ENCODE data around the gene ZFHX2. TPM values are rescaled to one million over a fixed set of nuclear protein-coding genes. Genes with fewer than 3 reads are reported as not detected.

Gene ZFHX2
- total RNA-seq, 1 experiment from 2014 or later: 0.63 TPM

DNA sequence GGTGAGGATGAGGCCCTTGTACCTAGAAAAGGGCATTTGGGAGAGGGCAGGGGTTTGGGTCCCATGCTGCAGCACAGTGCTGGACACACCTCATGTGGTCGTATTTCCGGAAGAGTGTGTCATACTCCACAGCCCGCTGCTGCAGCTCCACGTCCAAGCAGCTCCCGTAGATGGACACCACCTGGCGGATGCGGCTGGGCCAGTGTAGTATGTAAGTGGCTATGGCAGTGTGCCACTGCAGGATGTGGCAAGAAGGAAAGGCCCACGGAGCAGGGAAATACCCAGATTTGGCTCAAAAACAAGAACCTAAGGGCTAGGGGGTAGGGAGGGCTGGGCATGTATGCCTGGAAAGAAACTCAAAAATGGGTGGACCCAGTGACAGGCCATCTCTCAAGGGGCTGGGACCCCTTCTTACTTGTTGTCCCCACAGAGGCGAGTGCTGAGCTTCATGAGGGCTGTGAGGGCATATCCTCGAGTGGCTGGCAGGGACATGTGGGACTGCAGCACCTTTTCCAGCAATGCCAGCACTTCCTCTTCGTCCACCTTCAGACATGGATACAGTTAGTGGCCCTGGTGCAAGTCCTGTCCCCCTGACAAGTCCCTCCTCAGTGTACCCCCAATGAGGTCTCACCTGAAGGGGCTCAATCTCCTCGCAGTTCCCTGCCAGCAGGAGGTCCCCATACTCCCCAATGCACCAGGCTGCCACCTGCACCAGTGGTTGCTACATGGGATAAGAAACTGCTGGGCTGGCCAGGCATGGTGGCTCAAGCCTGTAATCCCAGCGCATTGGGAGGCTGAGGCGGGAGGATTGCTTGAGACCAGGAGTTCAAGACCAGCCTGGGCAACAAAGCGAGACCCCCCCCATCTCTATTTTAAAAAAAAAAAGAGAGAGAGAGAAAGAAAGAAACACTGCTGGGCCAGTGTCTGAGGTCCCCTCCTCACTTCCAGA is 10.6 kb upstream of the ZFHX2 start:
- peak; percentile 92 for DNase-seq (ENCODE audit: low read depth)

DNA sequence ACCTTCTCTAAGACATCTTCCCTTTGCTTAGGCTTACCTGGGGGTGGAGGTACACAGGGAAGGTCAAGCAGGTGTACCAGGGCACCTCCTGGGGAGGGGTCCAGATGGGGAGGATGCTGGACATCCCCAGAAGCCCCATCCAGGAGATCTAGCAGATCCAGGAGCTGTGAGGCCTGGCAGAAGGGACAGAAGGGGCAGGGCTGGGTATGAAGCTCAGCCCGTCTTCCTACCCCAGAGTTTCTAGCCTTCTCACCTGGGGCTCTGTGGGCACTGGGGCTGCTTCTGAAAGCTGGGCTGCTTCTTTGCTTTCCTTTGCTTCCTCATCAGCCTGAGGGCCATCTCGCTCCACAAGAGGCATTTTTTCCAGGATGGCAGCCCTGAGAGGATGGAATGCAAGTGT is 9.7 kb upstream of the ZFHX2 start:
- DNase-seq (ENCODE audit: low read depth): no peak

DNA sequence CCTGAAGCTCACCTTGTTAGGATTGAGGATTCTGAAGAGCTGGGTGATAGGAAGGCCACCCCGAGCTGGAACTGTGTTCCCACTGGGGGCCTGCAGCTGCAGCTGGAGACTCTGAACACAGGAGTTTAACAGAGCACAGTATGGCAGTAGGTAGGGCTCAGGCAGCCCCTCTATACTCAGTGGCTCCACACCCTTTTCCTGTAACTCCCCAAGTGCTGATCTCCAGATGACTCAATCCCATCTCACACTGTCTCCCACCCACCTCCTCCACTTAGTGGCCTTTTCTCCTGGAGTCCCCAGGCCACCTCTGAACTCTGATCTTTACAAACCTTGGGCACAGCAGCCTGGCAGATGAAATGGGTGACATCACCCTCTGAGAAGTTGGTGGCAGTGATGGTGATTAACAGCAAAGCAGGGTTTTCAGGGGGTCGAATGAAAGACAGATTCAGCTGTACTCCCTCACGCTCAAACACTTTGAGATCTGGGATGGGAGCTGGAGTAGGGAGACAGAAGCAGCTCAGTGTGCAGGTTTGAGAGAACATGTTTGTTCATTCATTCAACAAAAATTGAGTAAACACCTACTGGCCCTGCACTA is 8.5 kb upstream of the ZFHX2 start:
- DNase-seq (ENCODE audit: low read depth): no peak

DNA sequence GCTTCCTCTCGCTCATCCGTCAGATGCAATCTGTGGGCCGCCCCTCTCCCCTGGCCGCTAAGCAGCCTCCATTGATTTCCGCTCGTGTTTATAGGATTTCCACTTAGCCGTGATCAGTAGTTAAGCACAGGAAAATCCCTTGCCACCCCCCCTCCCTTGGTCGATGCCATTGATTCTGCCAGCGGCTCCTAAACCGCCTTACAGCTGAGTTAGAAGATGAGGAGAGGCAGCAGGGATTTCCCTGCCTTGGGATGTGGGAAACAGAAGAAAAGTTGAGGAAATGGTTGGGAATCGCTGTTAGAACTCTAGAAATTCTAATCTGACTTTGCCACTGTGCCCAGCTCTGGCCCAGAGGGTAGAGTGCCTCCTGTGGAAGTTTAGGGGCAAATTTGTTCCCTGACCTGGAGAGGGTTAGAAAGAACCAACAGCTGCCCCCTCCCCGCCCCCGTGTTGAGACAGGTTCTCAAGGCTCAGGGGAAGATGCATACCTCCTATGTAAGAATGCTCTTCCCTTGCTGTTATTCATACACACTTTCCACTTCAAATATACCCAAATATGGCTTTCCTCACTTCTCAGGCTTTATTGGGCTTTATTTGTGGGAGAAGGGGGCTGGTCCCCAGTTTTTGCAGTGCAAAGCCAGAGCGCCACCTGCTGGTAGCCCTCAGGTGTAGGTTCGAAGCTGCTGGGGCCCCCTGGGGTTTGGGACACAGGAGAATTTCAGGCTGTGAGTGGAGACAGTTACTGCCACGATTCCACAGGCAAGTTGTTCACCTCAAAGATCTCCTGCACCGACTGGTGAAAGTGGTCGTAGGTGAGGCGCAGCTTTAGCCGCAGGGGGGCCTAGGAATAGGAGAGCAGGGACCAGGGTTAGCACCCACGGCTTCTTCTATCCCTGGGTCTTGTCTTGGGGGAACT is 7.7 kb upstream of the ZFHX2 start:
- no peak for DNase-seq (ENCODE audit: low read depth)

DNA sequence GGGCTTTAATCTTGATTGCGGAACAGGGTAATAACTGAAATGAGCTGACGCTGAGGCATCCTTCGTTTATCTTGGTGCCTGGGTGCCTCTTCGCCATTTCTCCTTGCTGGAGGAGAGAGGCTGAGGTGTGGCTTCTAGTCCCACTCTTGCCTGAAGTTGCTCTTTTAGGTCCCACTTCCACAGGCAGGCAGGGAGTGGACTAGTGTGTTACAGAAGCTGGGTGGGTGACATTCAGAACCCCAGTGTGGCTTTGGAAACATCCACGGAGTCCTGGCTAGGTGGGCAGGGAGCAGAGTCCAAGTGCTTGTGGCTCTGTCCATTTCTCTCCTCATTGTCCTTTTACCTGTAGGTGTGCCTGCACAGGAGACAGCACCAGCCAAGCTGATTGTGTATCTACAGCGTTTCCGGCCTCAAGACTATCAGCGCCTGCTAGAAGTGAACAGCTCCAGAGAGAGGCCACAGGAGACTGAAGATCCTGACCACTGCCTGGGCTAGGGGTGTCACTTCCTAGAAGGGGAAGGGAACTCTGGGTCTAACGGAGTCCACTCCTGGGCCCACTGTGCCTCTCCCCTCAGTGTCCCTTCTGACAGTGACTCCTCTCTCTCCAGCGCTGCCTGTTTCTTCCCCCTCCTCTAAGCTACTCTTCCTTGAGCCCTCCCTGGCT is 6.9 kb upstream of the ZFHX2 start:
- DNase-seq (ENCODE audit: low read depth): no peak

DNA sequence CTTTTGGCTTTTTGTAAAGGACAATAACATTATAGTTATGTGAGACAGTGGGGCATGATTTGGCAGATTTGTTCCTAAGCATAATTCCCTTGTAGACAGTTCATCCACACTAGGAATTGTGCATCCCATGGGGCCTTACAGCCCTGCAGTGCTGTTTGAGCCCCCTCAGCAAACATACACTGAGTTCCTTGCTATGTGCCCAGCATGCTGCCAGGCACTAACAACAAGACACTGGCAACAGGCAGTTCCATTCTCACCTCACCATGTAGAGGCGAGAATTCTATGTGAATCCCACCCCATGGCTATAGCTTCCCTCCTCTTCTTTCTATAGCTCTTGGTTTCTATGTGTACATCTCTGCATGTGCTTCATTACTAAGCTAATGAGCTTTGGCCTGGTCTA is 6.4 kb upstream of the ZFHX2 start:
- DNase-seq (ENCODE audit: low read depth): no peak

DNA sequence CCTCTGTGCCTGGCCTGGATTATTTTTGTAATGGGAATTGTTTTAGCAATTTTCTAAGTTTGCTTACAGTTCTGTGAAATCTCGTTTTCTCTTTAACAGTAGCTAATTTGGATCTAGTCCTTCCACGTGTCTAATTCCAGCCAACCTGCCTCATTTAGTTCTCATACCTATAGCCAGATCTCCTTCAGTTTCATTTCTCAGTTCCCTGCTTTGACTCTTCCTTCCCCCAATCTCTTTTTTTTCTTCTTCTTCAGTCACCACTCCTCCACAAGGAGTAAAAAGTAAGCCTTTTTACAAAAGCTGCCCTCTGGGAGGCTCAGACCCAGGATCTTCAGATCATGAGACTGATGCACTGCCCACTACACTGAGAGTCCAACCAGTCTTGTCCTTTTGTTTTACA is 6.0 kb upstream of the ZFHX2 start:
- DNase-seq (ENCODE audit: low read depth): no peak

DNA sequence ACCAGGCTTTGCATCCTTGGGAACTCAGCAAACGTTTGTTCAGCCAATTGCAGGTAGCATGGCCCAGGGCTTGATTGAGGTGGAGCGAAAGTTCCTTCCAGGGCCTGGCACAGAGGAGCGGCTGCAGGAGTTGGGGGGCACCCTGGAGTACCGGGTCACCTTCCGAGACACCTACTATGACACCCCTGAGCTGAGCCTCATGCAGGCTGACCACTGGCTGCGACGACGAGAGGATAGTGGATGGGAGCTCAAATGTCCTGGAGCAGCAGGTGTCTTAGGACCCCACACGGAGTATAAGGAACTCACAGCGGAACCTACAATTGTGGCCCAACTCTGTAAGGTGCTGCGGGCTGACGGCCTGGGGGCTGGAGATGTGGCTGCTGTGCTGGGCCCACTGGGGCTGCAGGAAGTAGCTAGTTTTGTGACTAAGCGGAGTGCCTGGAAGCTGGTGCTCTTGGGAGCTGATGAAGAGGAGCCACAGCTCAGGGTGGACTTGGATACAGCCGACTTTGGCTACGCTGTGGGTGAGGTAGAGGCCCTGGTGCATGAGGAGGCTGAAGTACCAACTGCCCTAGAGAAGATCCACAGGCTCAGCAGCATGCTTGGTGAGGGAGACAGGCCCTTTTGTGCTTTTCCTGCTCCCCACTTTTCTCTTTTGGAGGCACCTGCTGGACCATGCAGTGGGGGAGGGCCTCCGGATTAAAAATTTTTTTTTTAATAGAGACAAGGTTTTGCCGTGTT is 5.3 kb upstream of the ZFHX2 start:
- DNase-seq (ENCODE audit: low read depth): no peak

DNA sequence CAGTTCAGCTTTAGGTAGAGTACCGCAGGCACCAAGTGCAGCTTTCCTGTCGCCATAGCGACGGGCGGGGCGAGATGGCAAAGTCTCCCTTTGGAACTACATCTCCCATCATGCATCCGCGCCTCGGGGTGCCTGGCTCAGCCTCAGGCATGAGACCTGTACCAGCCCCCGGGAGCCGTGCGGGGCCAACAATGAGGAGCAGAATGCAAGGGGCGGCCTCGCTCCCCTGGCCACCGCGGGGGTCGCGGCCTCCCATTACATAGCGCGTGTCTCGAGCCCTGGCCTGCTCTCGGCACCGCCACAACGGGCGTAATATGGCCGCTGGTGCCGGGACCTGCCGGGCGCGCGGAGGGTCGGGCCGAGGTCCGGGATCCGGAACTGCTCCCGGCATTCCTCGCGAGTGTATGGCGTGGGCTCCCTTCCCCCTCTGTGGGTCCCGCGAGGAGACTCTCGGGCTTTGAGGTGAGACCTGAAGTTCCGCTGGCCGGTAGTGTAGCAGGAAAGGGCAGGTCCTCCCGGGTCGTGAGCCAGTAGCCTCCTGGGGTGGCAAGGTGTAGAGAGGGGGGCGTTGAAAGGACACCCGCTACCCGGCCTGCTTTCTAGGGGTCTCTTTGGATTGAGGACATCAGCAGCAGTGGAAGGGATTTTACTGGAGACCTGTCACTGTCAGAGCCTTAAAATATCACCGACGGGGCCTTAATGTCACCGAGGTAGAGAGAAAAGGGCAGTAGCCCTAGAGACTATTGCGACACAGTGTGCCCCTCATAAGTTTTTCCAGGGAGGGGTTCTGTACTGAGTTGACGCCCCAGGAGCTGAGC is 4.5 kb upstream of the ZFHX2 start, which contains the start of gene THTPA:
Gene THTPA (plus strand): TSS at position 390 of the 818 bp plus-strand sequence. CDS start 487 bp downstream, outside the sequence.
- peak; percentile 88 for DNase-seq (ENCODE audit: low read depth)

DNA sequence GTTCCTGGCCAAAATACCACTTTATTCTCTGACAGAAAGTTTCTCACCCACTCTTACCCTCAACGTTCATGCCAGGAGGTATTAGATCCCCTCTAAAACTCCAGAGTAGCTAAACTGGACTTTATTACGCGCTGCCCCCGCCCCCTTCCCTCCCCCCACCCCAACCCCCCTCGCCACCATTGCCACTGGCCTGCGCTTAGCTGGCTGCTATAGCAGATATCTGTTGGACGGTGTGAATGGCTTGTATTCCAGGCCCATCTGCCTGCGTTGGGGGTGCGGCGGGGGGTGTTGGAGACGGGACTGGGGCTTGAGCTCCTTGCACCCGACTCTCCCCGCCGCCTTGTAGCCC is 3.9 kb upstream of the ZFHX2 start:
- DNase-seq (ENCODE audit: low read depth): no peak

DNA sequence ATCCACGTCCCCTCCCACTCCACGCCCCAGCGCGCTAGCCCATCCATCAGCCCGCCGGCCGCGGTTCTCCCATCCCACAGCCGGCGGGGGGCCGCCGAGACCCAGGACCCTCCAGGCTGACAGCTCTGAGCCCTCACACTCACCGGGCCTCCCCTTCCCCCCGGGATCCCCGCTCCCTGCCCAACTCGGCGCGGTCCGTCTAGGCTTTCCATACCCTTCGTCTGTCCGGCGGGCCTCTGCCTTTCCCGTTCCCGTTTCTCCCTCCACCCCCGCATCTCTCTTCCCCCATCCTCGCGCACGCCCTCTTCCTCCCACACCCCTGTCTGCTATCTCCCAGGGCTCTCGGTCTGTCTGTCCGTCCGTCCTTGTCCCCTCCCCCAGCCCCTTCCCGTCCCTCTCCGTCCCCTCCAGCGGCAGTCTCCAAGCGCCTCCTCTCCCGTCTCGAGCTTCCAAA is 726 bp downstream of the ZFHX2 start:
- no peak for DNase-seq (ENCODE audit: low read depth)

DNA sequence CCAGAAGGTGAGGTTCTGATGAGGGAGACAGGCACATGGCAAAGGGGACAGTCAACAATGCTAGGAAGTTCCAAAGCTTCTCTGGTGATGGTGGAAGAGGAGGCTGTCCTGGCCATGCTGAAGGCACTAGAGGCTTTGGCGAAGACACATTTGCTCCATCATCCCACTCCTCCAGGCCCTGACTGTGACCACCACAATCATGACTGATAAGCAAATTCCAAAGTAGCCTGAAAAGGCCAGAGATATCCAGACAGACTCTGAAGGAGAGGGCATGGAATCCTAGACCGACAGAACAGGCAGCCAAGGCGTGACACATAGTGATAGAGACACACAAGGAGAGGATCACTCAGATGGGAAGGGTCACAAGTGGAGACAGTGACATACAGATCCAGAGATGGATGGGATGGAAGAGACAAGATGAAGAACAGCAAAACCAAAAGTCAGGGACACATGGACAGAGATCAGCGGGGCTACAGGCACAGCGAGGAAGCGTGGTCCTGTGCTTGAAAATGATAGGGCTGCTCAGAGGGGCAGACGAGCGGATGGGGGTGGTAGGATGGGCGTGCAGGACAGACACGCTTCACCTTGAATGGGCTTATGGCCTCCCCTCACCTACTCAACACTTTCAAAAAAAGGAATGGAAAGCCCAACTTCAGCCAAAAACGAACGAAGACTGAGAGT is 1.3 kb downstream of the ZFHX2 start:
- DNase-seq (ENCODE audit: low read depth): no peak

DNA sequence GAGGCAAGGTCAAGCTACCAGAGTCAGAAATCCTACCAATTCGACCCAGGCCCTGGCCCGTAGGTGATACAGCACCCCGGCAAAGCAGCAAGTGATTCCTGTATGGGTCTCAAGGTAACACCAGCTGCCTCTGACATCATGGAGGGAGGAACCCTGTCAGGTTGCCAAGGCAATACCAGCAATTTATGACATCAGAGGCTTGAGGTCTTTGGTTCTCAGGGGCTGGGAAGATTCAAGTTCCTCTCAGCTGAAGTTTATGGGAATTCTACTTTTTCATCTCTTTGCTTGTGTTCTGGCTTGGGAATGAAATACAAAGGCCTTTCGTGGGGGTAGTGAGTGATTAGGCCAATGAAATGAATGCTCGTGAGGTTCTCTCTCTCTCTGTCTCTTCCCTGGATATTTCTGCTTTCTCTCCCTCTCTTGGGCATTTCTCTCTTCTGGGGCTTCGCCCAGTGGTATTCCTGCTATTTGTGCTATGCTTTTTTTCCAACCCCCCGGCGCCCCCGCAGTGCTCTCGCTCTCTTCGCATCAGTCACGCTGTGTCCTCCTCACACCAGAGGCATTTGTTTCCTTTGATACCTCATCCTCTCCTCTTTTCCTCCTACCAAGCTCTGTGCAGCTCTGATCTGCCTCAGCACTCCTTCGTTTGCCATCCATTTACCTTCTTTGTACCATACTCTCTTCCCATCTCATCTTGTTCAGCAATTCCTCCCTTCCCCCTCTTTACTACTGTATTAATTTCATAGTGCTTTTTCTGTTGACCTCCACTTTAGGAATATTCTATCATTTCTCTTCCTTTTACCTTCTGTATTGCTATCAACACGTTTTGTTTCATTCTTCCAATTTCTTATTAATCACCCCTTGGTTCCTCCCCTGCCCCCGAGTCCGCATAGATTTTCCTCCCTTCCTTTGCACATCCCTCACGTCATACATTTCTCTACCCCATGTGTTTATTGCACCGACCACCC is 2.9 kb downstream of the ZFHX2 start:
- no peak for DNase-seq (ENCODE audit: low read depth)

DNA sequence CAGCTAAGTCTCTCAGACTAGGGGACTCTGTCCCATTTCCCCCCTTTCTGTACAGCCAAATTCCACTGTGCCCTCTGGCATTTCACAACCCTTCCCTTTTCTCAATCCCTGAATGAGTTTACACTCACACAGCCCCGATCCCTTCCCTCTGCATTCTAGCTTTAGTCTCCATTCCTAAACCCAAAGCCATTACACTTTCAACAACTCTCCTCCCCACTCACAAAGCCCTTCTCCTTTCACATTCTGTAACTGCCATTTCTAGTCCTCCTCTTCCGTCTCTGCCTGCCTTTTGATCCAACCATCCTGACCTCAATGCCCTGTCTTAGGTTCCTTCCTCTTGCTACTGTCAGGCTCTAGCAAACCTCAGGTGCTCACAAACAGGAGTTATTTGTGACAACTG is 3.6 kb downstream of the ZFHX2 start:
- DNase-seq (ENCODE audit: low read depth): no peak

DNA sequence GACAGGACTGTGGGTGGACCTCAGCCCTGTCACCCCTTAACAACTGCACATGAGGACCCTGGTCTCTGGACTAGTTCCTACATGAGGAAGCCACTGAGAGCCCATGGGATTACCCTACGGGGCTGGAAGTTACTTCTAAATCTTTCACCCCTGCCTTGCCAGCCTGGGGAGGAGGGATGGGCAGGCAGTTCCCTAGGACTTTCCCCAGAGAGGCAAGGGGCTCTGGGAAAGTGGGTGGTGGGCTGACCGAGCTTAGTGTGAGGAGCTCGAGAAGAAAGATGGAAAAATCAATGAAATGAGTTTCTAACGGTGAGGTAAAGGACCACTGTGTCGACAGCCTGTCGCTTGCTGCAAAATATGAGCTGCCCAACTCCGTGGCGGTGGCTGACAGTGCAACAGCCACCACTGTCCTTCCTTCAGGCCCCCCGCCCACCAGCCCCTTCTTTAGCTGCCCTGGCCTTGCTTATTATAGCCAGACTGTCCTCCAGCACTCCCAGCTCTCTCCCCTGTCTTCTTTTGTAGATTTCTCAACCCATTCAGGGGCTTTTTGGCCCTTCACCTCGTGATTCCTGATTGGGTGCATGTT is 5.0 kb downstream of the ZFHX2 start:
- DNase-seq (ENCODE audit: low read depth): no peak

DNA sequence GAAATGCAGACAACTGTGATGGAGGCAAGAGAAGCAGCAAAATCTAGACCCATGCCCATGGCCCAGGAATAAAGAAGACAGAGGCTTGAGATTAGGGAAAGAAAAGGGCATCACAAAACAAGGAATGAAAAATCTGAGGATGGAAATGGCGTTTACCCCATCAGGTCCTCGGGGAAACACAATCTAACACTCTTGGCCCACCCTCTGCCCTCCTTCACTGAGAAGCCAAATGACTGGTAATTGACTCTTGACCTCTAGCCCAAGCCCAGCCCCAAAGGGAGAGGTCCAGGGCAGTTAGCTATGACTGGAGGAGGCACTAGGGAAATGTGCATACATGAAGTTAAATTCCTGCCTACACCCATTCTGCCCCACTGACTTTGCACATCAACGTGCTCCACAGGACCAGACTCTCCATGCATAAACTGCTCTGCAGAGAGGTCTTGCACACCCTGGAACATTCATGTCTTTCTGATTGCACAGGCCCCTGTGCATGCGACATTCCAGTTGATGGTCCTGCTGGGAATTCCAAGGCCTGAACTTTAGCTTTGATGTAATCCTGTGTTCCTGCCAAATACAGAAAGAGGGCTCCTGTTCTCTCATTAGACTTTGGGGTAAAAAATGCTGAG is 5.7 kb downstream of the ZFHX2 start:
- no peak for DNase-seq (ENCODE audit: low read depth)
